OCI-LY3 (cell line): ENCODE measurements around the gene FEN1.

Source experiments
- EZH2phosphoT487 ChIP-seq: fragments of 200-600 bp; shearing (Covaris generic); IDR thresholded peaks from 2 replicates; pipeline ENCODE4 v1.6.1; 2018; ENCODE audit warnings: antibody characterized with exemption, mixed run types, low read depth
- TF ChIP-seq, protein P1 (sequence below): fragments of 200-600, 300-600 bp; sonication (generic); IDR thresholded peaks from 2 replicates; pipeline ENCODE4 v1.5.1; 2014; ENCODE audit warnings: antibody characterized with exemption, low read length, low read depth

DNA sequence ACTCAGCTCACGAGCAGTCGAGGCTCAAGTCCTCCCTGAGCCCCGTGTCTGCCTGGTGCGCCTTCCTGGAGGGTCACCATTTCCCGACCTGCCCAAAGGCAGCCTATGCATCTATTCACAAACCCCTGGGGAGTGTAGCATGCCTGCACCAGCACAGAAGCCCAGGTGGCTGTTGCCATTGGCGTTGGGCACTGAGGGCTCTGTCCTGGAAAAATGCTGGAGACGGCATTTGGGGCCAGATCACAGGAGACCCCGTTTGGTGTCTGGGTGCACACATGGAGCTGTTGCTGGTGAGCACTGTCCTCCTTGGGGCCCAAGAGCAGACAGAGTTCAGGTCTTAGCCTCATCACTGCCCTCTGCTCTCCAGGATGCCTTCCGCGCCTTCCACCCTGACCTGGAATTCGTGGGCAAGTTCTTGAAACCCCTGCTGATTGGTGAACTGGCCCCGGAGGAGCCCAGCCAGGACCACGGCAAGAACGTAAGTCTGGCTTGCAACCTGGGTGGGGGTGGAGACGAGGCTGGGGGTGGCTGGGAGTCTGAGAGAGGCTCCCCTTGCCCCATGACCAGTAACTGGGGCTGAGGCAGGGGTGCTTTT is 44.8 kb downstream of the FEN1 start:
- TF ChIP-seq, protein P1, sequence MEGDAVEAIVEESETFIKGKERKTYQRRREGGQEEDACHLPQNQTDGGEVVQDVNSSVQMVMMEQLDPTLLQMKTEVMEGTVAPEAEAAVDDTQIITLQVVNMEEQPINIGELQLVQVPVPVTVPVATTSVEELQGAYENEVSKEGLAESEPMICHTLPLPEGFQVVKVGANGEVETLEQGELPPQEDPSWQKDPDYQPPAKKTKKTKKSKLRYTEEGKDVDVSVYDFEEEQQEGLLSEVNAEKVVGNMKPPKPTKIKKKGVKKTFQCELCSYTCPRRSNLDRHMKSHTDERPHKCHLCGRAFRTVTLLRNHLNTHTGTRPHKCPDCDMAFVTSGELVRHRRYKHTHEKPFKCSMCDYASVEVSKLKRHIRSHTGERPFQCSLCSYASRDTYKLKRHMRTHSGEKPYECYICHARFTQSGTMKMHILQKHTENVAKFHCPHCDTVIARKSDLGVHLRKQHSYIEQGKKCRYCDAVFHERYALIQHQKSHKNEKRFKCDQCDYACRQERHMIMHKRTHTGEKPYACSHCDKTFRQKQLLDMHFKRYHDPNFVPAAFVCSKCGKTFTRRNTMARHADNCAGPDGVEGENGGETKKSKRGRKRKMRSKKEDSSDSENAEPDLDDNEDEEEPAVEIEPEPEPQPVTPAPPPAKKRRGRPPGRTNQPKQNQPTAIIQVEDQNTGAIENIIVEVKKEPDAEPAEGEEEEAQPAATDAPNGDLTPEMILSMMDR, result no peak
- TF ChIP-seq EZH2phosphoT487, result no peak
